Islet precursor cell (in vitro differentiated cells): Measurements from ENCODE around the gene POU2F2.

Source experiments
- DNase-seq: peaks from one replicate; pipeline ENCODE4 v3.0.0-alpha.2; 2018

POU2F2 gene

GRCh38 chr19:42099336-42099925 lies 32.8 kb downstream of the POU2F2 start:
- DNase-seq = no peak

DNA sequence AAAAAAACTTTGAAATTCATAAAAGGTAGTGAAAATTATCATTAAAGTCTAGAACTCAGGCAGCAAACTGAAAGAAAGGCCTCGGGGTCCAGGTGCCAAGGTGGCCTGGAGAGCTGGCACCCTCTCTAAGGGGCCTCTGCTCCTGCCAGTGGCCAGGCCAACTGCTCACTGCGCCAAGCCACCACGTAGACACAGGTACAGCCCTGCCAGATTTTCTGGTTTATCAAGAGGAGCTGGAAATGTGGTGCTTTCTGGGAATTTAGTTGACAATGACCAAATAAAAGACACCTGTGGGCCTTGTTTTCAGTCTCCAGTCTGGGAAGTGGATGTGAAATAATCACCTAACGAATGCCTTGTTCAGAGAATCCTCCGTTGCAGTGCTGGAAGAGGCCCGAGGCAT lies 33.5 kb downstream of the POU2F2 start:
- DNase-seq = no peak

- DNase-seq = no peak
These were observed 34.8 kb downstream of the POU2F2 start for GRCh38 chr19:42097461-42097860.

GRCh38 chr19:42096255-42096837 lies 35.9 kb downstream of the POU2F2 start:
- DNase-seq = no peak

GRCh38 chr19:42095814-42096230 lies 36.4 kb downstream of the POU2F2 start:
- peak; percentile 73 for DNase-seq

DNA sequence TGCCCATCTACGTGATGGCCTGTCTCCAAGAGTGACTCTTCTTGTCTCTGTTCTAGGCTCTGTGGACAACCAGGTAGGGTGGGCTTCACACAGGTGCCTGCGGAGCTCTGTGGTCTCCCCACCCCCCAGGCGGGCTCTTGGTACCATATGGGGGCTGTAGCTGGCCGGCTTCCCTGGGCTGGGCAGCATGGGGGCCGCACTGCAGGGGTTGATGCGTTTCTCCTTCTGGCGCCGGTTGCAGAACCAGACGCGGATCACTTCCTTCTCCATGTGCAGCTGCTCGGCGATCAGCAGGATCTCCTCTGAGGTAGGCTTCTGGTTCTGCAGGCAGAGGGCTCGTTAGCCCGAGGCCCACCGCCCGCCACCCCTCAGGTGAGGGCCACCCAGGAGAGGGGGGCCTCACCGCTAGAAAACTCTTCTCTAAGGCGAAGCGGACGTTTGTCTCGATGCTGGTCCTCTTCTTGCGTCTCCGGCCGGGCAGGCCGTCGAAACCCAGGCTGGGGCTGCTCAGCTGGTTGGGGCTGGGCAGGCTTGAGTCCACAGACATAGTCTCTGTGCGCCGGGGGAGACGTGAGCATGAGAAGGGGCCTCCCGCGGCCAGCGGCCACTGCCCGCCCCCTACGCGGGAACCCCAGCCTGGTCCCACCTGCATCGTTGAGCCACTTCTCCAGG lies 37.0 kb downstream of the POU2F2 start:
- DNase-seq = no peak

DNA sequence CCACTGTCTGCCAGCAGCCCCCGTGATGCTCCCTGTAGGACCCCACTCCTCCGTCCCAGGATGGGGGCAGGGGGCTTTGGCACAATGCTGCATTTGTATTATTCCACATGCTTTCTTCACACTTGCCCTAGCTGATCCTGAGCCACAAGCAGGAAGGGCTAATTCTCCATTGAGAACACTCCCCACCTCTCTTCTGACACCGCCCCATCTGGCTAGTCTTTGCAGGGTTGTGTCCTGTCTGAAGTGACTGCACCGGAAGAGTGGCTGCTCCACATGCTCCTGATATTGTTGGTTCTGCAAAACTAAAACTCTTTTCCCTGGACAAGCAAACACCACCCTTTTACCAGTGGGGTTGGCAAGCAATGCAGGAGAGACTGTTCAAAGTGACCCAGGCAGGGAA lies 38.3 kb downstream of the POU2F2 start:
- no peak for DNase-seq

- no peak for DNase-seq
These were observed 38.7 kb downstream of the POU2F2 start for GRCh38 chr19:42093505-42093904.

- no peak for DNase-seq
These were observed 39.9 kb downstream of the POU2F2 start for GRCh38 chr19:42092350-42092749.

DNA sequence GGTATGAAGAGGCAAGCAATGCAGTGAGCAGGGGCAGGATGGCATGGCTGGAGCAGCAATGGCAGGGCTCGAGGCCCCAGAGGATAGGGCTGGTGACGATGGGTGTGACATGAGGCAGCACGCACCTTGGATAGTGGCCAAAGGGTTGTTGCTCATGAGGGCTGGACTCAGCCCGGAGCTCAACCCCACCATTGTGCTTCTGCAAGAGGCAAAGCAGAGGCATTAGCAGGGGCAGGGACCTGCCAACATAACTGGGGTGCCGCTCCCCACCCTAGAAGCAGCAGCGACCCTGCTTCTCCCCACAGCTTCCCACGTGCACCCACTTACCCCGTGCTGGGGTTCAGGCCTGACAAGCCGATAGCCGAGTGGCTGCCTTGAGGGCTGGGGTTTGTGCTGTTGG lies 40.5 kb downstream of the POU2F2 start:
- DNase-seq = no peak

- DNase-seq = no peak
These were observed 40.9 kb downstream of the POU2F2 start for GRCh38 chr19:42091300-42091699.

- DNase-seq = no peak
These were observed 41.6 kb downstream of the POU2F2 start for GRCh38 chr19:42090672-42091071.

GRCh38 chr19:42089772-42090171 lies 42.5 kb downstream of the POU2F2 start:
- no peak for DNase-seq

- no peak for DNase-seq
These were observed 43.0 kb downstream of the POU2F2 start for GRCh38 chr19:42089191-42089750.

DNA sequence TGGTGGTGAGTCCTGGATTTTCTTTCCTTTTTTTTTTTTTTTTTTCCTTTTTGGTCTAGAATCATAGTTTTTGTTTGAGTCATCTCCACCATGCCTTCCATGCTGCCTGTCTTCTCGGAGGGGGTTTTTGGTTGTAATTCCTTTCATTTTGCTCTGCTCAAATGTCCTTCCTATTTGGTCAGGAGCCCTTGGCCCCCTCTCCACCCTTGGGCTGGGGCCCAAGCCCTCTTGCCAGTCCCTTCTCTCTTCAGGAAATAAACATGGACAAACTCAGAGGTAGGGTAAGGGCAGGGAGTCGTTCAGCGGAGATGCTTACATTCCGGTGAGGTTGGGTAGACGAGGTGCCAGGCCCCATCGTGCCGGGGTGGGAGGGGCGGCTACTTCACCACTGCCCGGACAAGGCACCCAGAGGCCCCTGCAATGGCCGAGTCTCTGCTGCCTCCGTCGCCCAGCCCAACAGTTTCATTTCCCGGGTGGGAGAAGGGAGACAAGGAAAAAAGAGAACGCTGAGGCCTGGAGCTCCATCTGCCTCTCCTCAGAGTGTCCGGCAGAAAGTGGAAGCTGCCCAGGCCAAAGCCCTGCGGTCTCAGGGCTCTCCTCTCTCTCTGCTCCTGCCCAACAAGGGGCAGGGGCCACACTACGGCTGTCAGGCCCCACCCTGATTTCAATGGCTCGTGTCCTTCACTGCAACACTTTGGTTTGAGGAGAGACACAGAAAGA lies 43.6 kb downstream of the POU2F2 start:
- no peak for DNase-seq

GRCh38 chr19:42086770-42087550 lies 45.3 kb downstream of the POU2F2 start:
- DNase-seq = no peak

DNA sequence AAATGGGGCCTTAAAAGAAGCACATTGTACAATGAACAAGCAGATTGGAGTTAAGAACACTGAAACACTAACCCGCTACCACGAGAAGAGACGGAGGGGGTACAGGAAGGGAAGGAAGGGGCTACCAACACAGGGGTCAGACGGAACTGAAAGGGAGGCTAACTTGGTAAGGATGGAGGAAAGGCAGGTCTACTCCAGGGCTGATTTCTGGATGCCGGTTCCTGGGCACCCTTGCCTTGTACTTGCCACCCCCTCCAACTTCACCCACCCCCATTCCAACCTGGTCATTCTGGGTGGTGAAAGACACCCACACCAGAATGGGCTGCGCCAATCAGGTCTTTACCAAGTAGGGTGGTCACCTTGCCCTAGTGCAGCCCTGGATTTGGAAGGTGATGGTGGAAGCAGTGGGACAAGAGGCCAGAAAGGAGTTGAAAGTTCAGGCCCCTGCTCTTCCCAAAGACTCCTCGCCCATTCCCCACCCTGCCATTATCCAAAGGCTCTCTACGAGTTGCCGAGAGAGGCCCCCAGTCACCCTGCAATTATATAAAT lies 46.0 kb downstream of the POU2F2 start:
- no peak for DNase-seq

DNA sequence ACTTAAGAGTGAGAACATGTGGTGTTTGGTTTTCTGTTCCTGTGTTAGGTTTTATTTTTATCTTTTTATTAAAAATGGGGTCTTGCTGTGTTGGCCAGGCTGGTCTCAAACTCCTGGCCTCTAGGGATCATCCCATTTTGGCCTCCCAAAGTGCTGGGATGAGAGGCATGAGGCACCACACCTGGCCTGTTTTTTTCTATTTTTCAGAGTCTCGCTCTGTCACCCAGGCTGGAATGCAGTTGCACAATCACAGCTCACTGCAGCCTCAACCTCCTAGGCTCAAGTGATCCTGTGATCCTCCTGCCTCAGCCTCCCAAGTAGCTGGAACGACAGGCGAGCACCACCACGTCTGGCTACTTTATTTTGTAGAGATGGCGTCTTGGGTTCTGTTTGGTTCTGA lies 48.7 kb downstream of the POU2F2 start:
- no peak for DNase-seq

GRCh38 chr19:42081584-42082203 lies 50.6 kb downstream of the POU2F2 start:
- no peak for DNase-seq

DNA sequence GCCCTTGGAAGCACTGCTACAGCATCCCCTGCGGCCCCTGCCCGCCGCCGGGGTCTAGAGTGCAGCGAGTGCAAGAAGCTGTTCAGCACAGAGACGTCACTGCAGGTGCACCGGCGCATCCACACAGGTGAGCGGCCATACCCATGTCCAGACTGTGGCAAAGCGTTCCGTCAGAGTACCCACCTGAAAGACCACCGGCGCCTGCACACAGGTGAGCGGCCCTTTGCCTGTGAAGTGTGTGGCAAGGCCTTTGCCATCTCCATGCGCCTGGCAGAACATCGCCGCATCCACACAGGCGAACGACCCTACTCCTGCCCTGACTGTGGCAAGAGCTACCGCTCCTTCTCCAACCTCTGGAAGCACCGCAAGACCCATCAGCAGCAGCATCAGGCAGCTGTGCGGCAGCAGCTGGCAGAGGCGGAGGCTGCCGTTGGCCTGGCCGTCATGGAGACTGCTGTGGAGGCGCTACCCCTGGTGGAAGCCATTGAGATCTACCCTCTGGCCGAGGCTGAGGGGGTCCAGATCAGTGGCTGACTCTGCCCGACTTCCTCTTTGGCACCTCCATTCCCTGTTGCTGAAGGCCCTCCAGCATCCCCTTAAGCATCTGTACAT lies 51.4 kb downstream of the POU2F2 start:
- no peak for DNase-seq
